Karpas-422 (cell line): ENCODE data around the gene VSIG10L. TPM values are rescaled to one million over a fixed set of nuclear protein-coding genes. Genes with fewer than 3 reads are reported as not detected.
A peak's percentile ranks its signal among the peaks of the same experiment; 100 is the strongest.

Experiments used
- DNase-seq: peaks from one replicate; pipeline ENCODE4 v3.0.0-alpha.2; 2015
- H2AFZ ChIP-seq: fragments of 200-600 bp; sonication (generic); 2 replicates; pipeline ENCODE4 v1.6.1; 2014; ENCODE audit warnings: antibody characterized with exemption, low read length, mixed read lengths
- H3K27ac ChIP-seq: fragments of 200-600 bp; sonication (generic); 2 replicates; pipeline ENCODE4 v1.5.1; 2014; ENCODE audit warnings: mild to moderate bottlenecking, low read length, moderate library complexity
- H3K27me3 ChIP-seq: fragments of 200-600 bp; sonication (generic); 2 replicates; pipeline ENCODE4 v1.6.1; 2014; ENCODE audit warnings: low read length, mixed read lengths
- H3K36me3 ChIP-seq: fragments of 200-600 bp; sonication (generic); 2 replicates; pipeline ENCODE4 v1.6.1; 2014; ENCODE audit warnings: low read length, mixed read lengths; ENCODE audit not compliant: insufficient read depth
- H3K4me1 ChIP-seq: fragments of 200-600 bp; sonication (generic); 2 replicates; pipeline ENCODE4 v1.6.1; 2014; ENCODE audit warnings: mild to moderate bottlenecking, low read length, mixed read lengths
- H3K4me2 ChIP-seq: fragments of 200-600 bp; sonication (generic); 2 replicates; pipeline ENCODE4 v1.6.1; 2014; ENCODE audit warnings: low read length, low read depth, mild to moderate bottlenecking; ENCODE audit not compliant: poor library complexity, severe bottlenecking
- H3K4me3 ChIP-seq: fragments of 200-600 bp; sonication (generic); 2 replicates; pipeline ENCODE4 v1.5.1; 2014; ENCODE audit warnings: mild to moderate bottlenecking, antibody characterized with exemption, low read length, mixed read lengths
- H3K79me2 ChIP-seq: fragments of 200-600 bp; sonication (generic); 2 replicates; pipeline ENCODE4 v1.6.1; 2014; ENCODE audit warnings: mild to moderate bottlenecking, low read length, mixed read lengths
- H3K9ac ChIP-seq: fragments of 200-600 bp; sonication (generic); 2 replicates; pipeline ENCODE4 v1.6.0; 2014; ENCODE audit warnings: low read length
- H3K9me2 ChIP-seq: fragments of 200-600 bp; sonication (generic), shearing (Covaris generic); replicated peaks from 2 replicates; pipeline ENCODE4 v1.6.0; 2014; ENCODE audit warnings: mild to moderate bottlenecking, low read length, moderate library complexity; ENCODE audit not compliant: insufficient read depth
- H3K9me3 ChIP-seq: fragments of 300-700, 200-600 bp; sonication (generic); 2 replicates; pipeline ENCODE4 v1.6.1; 2014; ENCODE audit warnings: low read length, mixed read lengths
- H4K20me1 ChIP-seq: fragments of 200-600 bp; sonication (generic); 2 replicates; pipeline ENCODE4 v1.6.1; 2014; ENCODE audit warnings: mild to moderate bottlenecking, antibody characterized with exemption, low read length, low read depth; ENCODE audit not compliant: insufficient read depth
- total RNA-seq: library from RNA; depleted of rRNA; stranded (reverse); fragments of >200 nt; shearing (Covaris generic); gene quantifications from 2 replicates; pipeline ENCODE4 v1.2.3, GENCODE V29; 2014; ENCODE audit warnings: low replicate concordance

VSIG10L gene
- total RNA-seq, 1 experiment from 2014 or later = 6.6 TPM

- no peak overlapping the region for H3K4me3 ChIP-seq
- H3K9me3 ChIP-seq = no peaks in the 10 kb centered on the region
- H3K4me2 ChIP-seq = no peak overlapping the region
- H3K27ac ChIP-seq = no peak overlapping the region
- H2AFZ ChIP-seq = no peak overlapping the region
- no peaks in the 10 kb centered on the region for H3K27me3 ChIP-seq
- H3K4me1 ChIP-seq = peaks cover 8% of the 10 kb centered on the region
- no peaks in the 10 kb centered on the region for H3K36me3 ChIP-seq
- H3K9me2 ChIP-seq = no peaks in the 10 kb centered on the region
- no peaks in the 10 kb centered on the region for H3K79me2 ChIP-seq
- no peak overlapping the region for H3K9ac ChIP-seq
- no peaks in the 10 kb centered on the region for H4K20me1 ChIP-seq
- DNase-seq = no peak
These were observed 33.7 kb upstream of the VSIG10L start for GRCh38 chr19:51375504-51376221.

- peak within 1 kb of the TSS; percentile 11; the same call in 1 of the 2 replicates for H3K9ac ChIP-seq
- no peak within 1 kb of the TSS for H3K4me3 ChIP-seq
- DNase-seq = no peak
- H3K79me2 ChIP-seq = no peaks in the 10 kb centered on the region
- no peak within 1 kb of the TSS for H3K4me2 ChIP-seq
- H3K4me1 ChIP-seq = peaks cover 18% of the 10 kb centered on the region
- no peaks in the 10 kb centered on the region for H3K36me3 ChIP-seq
- no peaks in the 10 kb centered on the region for H4K20me1 ChIP-seq
- H3K9me2 ChIP-seq = no peaks in the 10 kb centered on the region
- no peak within 1 kb of the TSS for H3K27ac ChIP-seq
- H2AFZ ChIP-seq = no peak within 1 kb of the TSS
- no peaks in the 10 kb centered on the region for H3K27me3 ChIP-seq
- H3K9me3 ChIP-seq = no peaks in the 10 kb centered on the region
These were observed 30.9 kb upstream of the VSIG10L start, which contains the start of gene NKG7 for GRCh38 chr19:51372649-51373504. Gene NKG7 (minus strand): TSS chr19:51372654. CDS start chr19:51372535, 119 bp downstream.

GRCh38 chr19:51372021-51372648 lies 30.2 kb upstream of the VSIG10L start:
- Histone ChIP-seq H3K79me2 (no peaks in the 10 kb centered on the region), H3K9me3 (no peaks in the 10 kb centered on the region), H3K4me1 (peaks cover 18% of the 10 kb centered on the region), H3K9me2 (no peaks in the 10 kb centered on the region), H4K20me1 (no peaks in the 10 kb centered on the region), H3K9ac (peak overlapping the region; percentile 11; the same call in 1 of the 2 replicates), H3K4me2 (no peak overlapping the region), H3K36me3 (no peaks in the 10 kb centered on the region), H2AFZ (no peak overlapping the region), H3K27me3 (no peaks in the 10 kb centered on the region), H3K4me3 (no peak overlapping the region), H3K27ac (no peak overlapping the region)
- DNase-seq = no peak

- H2AFZ ChIP-seq = no peak overlapping the region
- H3K9me2 ChIP-seq = no peaks in the 10 kb centered on the region
- H3K4me1 ChIP-seq = peaks cover 18% of the 10 kb centered on the region
These were observed 29.3 kb upstream of the VSIG10L start for GRCh38 chr19:51371186-51371690.

GRCh38 chr19:51370230-51370629 lies 28.3 kb upstream of the VSIG10L start:
- peaks cover 21% of the 10 kb centered on the region for H3K4me1 ChIP-seq
- no peak overlapping the region for H3K4me2 ChIP-seq
- no peak overlapping the region for H3K4me3 ChIP-seq
- no peak overlapping the region for H2AFZ ChIP-seq
- no peak overlapping the region for H3K9ac ChIP-seq
- H3K27me3 ChIP-seq = no peaks in the 10 kb centered on the region
- peak; percentile 52 for DNase-seq
- H4K20me1 ChIP-seq = no peaks in the 10 kb centered on the region
- H3K9me3 ChIP-seq = no peaks in the 10 kb centered on the region
- H3K79me2 ChIP-seq = peaks cover 14% of the 10 kb centered on the region
- no peaks in the 10 kb centered on the region for H3K36me3 ChIP-seq
- H3K27ac ChIP-seq = no peak overlapping the region
- H3K9me2 ChIP-seq = no peaks in the 10 kb centered on the region

More at GRCh38 chr19:51371186-51371690, 29.3 kb upstream of the VSIG10L start:
- no peaks in the 10 kb centered on the region for H3K9me3 ChIP-seq
- peaks cover 5% of the 10 kb centered on the region for H3K79me2 ChIP-seq
- no peak overlapping the region for H3K9ac ChIP-seq
- no peak overlapping the region for H3K27ac ChIP-seq
- DNase-seq = no peak
- H4K20me1 ChIP-seq = no peaks in the 10 kb centered on the region
- H3K4me2 ChIP-seq = no peak overlapping the region
- no peaks in the 10 kb centered on the region for H3K36me3 ChIP-seq
- H3K4me3 ChIP-seq = no peak overlapping the region
- no peaks in the 10 kb centered on the region for H3K27me3 ChIP-seq

GRCh38 chr19:51368366-51369282 lies 26.7 kb upstream of the VSIG10L start, which contains the start of gene CLDND2:
Gene CLDND2 (minus strand): TSS chr19:51369003. CDS start chr19:51368577, 426 bp downstream.
- peaks cover 28% of the 10 kb centered on the region for H3K79me2 ChIP-seq
- no peaks in the 10 kb centered on the region for H3K36me3 ChIP-seq
- peaks cover 36% of the 10 kb centered on the region for H3K4me1 ChIP-seq
- H3K4me2 ChIP-seq = peak within 1 kb of the TSS; percentile 89
- peak within 1 kb of the TSS; percentile 96 for H3K9ac ChIP-seq
- H3K4me3 ChIP-seq = peak within 1 kb of the TSS; percentile 90
- H3K9me2 ChIP-seq = no peaks in the 10 kb centered on the region
- peak within 1 kb of the TSS; percentile 64 for H3K27ac ChIP-seq
- H3K27me3 ChIP-seq = no peaks in the 10 kb centered on the region
- H2AFZ ChIP-seq = peak within 1 kb of the TSS; percentile 33; the same call in 1 of the 2 replicates
- DNase-seq = peak; percentile 57
- H3K9me3 ChIP-seq = no peaks in the 10 kb centered on the region
- H4K20me1 ChIP-seq = no peaks in the 10 kb centered on the region

- Histone ChIP-seq H3K27ac (peak overlapping the region; percentile 92), H3K9me3 (no peaks in the 10 kb centered on the region), H3K79me2 (peaks cover 35% of the 10 kb centered on the region), H4K20me1 (no peaks in the 10 kb centered on the region), H3K27me3 (no peaks in the 10 kb centered on the region), H3K4me3 (peak overlapping the region; percentile 90), H3K9ac (peak overlapping the region; percentile 96), H3K4me2 (peak overlapping the region; percentile 95), H2AFZ (peak overlapping the region; percentile 33; the same call in 1 of the 2 replicates), H3K36me3 (no peaks in the 10 kb centered on the region), H3K9me2 (no peaks in the 10 kb centered on the region), H3K4me1 (peaks cover 41% of the 10 kb centered on the region)
- DNase-seq = peak; percentile 100
These were observed 25.8 kb upstream of the VSIG10L start for GRCh38 chr19:51367565-51368365.
